Fibroblast of upper back skin (primary cell): ENCODE results near the gene SHC1.

Experiments
- DNase-seq: peaks from one replicate; pipeline ENCODE4 v3.0.0-alpha.2; 2013

The SHC1 gene

DNA sequence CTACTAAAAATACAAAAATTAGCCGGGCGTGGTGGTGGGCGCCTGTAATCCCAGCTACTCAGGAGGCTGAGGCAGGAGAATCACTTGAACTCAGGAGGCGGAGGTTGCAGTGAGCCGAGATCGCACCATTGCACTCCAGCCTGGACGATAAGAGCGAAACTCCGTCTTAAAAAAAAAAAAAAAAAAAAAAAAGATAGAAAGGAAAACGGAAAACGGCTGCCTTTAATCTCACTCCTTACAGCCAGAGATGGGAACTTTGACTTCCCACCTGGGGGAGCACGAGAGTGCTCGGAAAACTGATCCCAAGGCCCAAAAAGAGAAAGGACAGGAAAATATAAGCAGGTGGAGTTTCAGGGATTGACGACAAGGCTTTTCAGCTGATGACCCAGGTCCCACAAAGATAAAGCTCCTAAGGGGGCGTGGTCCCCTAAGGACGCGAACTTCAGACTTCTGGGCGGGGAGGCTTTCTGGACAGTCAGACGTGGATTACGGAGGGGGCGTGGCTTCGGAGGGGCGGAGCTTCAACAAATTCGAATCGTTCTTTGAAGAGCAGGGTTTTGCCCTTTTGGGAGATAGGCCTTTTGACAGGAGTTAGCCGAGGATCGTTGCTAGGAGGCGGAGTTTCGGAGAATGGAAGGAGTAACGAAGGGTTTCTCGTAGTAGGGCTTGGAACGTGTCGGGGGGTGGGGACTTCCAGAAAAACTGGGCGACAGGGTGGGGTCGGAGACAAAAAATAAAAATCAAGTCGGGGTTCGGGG is 3.0 kb upstream of the SHC1 start:
- peak; percentile 97 for DNase-seq

GRCh38 chr1:154972517-154973343 is 2.2 kb upstream of the SHC1 start:
- DNase-seq: peak; percentile 98

DNA sequence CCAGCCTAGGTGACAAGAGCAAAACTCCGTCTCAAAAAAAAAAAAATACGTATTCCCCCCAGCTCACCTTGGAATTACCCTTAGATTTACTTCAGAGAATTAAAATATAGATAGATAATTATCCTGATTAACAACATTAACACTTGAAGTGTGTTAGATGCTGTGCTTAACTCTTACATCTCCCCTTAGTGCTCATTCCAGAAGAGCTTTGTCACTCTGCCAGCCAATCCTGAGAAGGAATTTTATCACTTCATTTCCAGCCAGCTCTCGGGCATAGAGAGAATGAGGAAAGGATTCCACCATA is 1.6 kb upstream of the SHC1 start:
- DNase-seq: peak; percentile 89

- no peak for DNase-seq
Measured at GRCh38 chr1:154971341-154971998, 923 bp upstream of the SHC1 start.

GRCh38 chr1:154969860-154970452 is 591 bp downstream of the SHC1 start:
- no peak for DNase-seq

DNA sequence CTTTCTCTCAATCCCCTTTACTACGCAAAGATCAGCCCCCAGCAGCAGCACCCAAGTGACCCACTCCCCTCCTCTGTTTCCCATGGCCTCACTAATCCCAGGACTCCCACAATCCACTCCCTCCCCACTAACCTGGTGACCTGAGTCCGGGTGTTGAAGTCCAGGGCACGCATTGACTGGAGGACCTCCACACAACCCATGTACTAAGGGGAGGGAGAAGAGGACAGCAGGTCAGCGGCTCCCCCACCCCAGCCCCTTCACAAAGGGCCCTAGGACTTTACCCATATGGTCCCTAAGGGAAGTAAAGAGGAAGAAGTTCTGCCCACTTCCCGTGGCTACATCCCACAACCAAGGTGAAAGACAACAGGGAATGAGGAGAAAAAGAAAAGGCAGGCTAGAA is 1.3 kb downstream of the SHC1 start:
- no peak for DNase-seq

DNA sequence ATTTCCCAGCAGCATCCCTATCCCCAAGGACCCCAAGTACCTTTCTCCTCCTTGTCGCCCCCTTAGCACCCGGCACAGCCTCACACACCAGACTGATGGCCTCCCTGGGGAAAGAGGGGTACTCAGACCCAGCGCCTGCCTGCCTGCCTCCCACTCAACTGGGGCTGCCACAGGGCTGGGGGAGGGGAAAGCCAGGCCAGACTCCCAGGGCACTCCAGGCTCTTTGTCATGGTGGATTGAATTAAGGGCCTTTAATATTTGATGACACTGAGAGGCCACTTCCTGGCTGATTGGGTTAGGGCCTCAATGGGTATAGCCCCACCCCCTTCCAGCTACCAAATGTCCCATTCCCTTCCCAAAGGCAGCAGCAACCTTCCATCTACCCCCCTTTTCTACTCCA is 1.8 kb downstream of the SHC1 start:
- DNase-seq: no peak

DNA sequence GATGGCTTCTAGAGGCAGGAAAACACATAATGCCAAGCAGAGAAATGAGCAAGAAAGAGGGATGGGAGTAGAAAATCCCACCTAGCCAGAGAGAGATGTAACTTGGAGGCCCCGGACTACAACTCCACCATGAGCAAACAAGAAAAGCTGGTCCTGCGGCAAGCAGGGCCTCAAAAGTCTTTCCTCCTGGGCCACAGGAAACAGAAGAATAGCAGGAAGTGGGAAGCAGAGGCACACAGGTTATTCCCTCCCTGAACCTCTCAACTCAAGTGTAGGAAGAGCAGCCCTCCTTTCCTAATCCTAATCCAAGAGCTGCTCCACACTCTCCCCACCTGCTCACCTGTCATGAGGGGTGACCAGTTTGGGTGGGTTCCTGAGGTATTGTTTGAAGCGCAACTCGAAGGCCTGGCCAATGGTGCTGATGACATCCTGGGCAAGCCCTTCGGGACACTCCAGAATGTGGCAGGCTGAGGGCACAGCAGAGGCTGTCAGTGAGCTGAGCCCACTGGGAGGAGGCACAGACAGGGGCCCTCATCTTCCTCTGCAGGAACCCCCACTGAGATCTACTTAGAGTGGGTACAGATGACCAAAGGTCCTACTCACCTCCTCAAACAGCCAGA is 3.1 kb downstream of the SHC1 start:
- DNase-seq: no peak

DNA sequence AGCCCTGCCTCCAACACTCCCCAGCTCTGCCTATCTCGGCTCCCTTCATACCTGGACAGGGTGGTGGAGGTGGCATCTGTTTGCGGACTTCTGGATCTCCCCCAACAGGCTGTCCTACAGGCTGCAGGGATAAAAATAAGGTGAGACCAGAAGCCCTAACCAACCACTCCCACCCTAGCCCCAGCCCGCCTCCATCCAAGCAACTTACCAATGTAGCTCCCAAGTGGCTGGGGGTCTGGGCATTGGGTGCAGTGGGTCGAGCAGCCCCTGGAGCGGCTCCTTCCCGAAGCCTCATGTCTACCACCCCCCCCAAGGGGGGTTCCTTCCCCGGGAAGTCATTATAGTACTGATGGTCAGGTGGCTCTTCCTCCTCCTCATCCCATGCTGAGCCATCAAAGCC is 4.4 kb downstream of the SHC1 start:
- DNase-seq: no peak

DNA sequence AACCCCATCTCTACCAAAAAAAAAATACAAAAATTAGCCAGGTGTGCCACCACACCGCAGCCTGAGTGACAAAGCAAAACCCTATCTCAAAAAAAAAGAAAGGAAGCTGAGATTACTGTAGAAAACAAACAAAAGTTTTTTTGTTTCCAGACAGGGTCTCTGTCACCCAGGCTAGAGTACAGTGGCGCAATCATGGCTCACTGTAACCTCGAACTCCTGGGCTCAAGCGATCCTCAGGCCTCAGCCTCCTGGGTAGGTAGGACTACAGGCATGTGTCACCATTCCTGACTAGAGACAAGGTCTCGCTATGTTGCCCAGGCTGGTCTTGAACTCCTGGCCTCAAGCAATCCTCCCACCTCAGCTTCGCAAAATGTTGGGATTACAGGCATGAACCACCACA is 6.2 kb downstream of the SHC1 start:
- DNase-seq: no peak

DNA sequence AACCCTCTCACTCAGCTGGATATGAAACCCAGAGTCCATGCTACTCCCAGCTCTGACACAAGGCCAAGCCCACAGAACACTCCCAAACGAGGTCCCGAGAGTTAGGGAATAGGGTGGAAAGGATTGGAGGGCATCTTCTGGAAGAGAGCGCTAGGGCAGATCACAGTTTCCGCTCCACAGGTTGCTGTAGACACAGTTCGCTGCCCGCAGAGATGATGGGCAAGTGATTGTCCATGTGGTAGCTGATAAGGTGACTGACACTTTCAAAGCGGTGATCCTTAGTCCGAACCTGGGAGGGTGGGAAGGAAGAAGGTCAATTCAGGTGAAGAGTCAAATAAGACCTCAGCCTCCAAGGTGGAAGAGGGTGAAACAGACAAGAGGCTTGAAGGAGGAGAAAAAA is 6.9 kb downstream of the SHC1 start:
- DNase-seq: no peak

DNA sequence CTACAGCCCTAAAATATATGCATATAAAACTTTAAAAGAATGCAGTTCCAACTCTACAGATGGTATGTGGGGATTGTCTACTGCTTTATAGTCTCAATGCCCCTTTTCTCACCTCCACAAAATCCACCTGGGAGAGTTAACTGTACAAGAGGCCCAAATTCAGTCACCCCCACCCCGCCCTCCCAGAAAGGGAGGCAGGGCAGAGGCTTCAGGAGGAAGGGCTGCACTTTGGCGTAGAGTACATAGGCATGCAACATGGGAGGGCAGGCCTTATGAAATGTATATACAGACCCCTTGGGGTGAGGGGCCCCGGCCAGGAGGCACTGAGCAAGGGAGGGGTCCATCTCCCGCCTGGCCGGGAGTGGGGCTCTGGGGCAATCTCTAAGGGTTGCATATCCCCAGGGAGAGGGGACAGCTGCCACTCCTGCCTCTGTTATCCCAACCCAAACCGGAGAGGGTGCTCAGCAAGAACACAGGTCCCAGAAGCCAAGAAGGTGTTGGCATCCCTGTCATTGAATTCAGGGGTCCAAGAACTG is 7.7 kb downstream of the SHC1 start:
- DNase-seq: no peak

DNA sequence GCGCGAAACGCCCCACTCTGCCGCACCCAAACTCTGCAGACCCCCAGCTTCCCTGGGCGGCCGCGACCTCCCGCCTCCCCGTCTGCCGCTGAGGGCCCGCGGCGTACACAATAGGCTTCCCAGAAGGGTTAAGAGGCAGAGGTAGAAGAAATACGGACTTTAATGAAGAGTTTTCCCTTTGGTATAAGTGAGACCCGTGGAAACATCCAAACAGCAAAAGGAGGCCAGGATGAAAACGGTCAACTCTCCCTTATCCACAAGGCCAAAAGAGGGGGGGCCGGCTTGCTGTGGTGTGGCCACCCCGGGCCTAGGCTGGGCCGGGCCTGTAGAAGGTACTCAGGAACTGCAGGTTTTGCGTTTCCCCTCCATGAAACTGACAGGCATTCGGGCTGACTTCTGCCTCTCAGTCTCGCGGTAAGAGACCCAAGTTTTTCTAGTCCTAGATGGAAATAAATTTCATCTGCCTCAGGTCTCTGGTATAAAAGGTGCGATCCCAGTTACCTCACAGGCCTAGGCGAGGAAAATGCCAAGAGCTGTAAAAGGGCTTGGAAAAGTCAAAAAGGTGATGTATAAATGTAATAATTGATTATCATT is 8.3 kb downstream of the SHC1 start:
- no peak for DNase-seq

- DNase-seq: peak; percentile 70
Measured at GRCh38 chr1:154961207-154962155, 9.1 kb downstream of the SHC1 start, which contains the start of gene PYGO2. PYGO2 (minus strand) TSS chr1:154961782; CDS start chr1:154961576, 206 bp downstream.

- no peak for DNase-seq
Measured at GRCh38 chr1:154960446-154961136, 10.0 kb downstream of the SHC1 start.

- no peak for DNase-seq
Measured at GRCh38 chr1:154959426-154959780, 11.1 kb downstream of the SHC1 start.

- DNase-seq: no peak
Measured at GRCh38 chr1:154958681-154959425, 11.7 kb downstream of the SHC1 start.

- no peak for DNase-seq
Measured at GRCh38 chr1:154958036-154958435, 12.5 kb downstream of the SHC1 start.

DNA sequence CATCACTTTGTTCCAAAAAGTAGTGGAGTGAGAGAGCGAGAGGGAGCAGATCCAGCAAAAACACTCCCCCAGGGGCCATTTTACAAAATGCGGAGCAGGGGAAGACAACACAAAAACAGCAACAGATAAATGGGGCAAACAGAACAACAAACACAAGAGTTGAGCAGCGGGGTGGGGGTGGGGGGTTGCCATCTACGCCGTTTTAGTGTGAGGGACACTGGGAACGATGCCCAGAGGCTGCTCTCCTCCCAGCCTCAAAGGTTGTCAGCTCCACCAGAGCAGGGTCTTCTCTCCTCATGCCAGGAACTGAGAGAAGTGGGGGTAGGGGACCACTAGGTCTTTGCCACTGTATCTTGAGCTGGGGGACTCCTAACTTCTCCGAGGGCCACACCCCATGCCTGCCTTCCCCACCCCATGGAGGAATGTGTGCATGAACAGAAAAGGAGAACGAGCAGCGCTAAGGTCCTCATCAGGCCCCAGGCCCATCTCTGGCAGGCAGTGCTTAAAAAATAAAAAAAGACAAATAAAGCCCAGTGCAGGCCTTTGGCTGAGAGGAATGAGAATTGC is 13.4 kb downstream of the SHC1 start:
- no peak for DNase-seq
